COR-L47 (cell line): ENCODE results near the gene C7orf25.
A peak's percentile ranks its signal among the peaks of the same experiment; 100 is the strongest.

Experiments used
- DNase-seq: peaks from one replicate; lab custom pipeline; 2025; lab: John Stamatoyannopoulos, UW

The C7orf25 gene

GRCh38 chr7:42877862-42878261, 34.0 kb downstream of the C7orf25 start:
- DNase-seq: no peak

- peak; percentile 11 for DNase-seq
These were observed 35.4 kb downstream of the C7orf25 start for GRCh38 chr7:42876182-42877068.

- no peak for DNase-seq
These were observed 42.5 kb downstream of the C7orf25 start for GRCh38 chr7:42869131-42870020.

GRCh38 chr7:42868480-42868879, 43.4 kb downstream of the C7orf25 start:
- DNase-seq: no peak
